HG03175 (cell line): ENCODE data around the gene NOP58.
A peak's percentile ranks its signal among the peaks of the same experiment; 100 is the strongest.
"Not testable (repeated sequence)": the region's sequence is repeated elsewhere in the genome, so short reads cannot be mapped to it uniquely, and the experiment has no call there.

Source experiments
- ATAC-seq: cut with Tn5 transposase; IDR thresholded peaks from one replicate; pipeline ENCODE4 v1.9.1; 2021; ENCODE audit warnings: mild to moderate bottlenecking, moderate library complexity; ENCODE audit not compliant: unreplicated experiment

The NOP58 gene

GRCh38 chr2:202299712-202300111, 34.1 kb downstream of the NOP58 start:
- peak; percentile 96 for ATAC-seq

- ATAC-seq, result no peak
Observed at GRCh38 chr2:202306034-202306433, 40.5 kb downstream of the NOP58 start.

GRCh38 chr2:202307690-202308089, 42.1 kb downstream of the NOP58 start:
- no peak for ATAC-seq

- ATAC-seq, result no peak
Observed at GRCh38 chr2:202311823-202312388, 46.3 kb downstream of the NOP58 start.

- no peak for ATAC-seq
Observed at GRCh38 chr2:202314116-202314515, 48.6 kb downstream of the NOP58 start.

- ATAC-seq, result no peak
Observed at GRCh38 chr2:202317080-202317857, 51.7 kb downstream of the NOP58 start.

GRCh38 chr2:202320362-202320761, 54.8 kb downstream of the NOP58 start:
- not testable (repeated sequence) for ATAC-seq

GRCh38 chr2:202322435-202322834, 56.9 kb downstream of the NOP58 start:
- no peak for ATAC-seq

- ATAC-seq, result no peak
Observed at GRCh38 chr2:202327858-202328257, 62.3 kb downstream of the NOP58 start.

- no peak for ATAC-seq
Observed at GRCh38 chr2:202335791-202336467, 70.4 kb downstream of the NOP58 start.

GRCh38 chr2:202337151-202337550, 71.6 kb downstream of the NOP58 start:
- ATAC-seq, result no peak

GRCh38 chr2:202337706-202338346, 72.3 kb downstream of the NOP58 start:
- ATAC-seq, result no peak

GRCh38 chr2:202339071-202339870, 73.7 kb downstream of the NOP58 start:
- ATAC-seq, result no peak

GRCh38 chr2:202344178-202344577, 78.6 kb downstream of the NOP58 start:
- ATAC-seq, result no peak

- no peak for ATAC-seq
Observed at GRCh38 chr2:202346180-202346579, 80.6 kb downstream of the NOP58 start.
